Gastrocnemius medialis (tissue), 4 donors: ENCODE data around the gene KCTD3.

Experiments used
- CTCF ChIP-seq, 5 experiments: fragments of 450-650 bp in 3 of 5; fragments of 200-600 bp in 2 of 5; sonication (generic) in 2 of 5; IDR thresholded peaks in 4 of 5; conservative IDR thresholded peaks in 1 of 5; 1 replicate in 4 of 5; 2 replicates in 1 of 5; pipeline ENCODE4 v1.5.1; 2016 to 2019; ENCODE audit warnings: antibody characterized with exemption in 5 of 5, mild to moderate bottlenecking in 3 of 5, moderate library complexity in 3 of 5
- POLR2A ChIP-seq, 2 donors: fragments of 450-650 bp; IDR thresholded peaks; one replicate each; pipeline ENCODE4 v1.6.1; 2017; ENCODE audit warnings: antibody characterized with exemption in 2 of 2, mild to moderate bottlenecking in 2 of 2, moderate library complexity in 2 of 2

DNA sequence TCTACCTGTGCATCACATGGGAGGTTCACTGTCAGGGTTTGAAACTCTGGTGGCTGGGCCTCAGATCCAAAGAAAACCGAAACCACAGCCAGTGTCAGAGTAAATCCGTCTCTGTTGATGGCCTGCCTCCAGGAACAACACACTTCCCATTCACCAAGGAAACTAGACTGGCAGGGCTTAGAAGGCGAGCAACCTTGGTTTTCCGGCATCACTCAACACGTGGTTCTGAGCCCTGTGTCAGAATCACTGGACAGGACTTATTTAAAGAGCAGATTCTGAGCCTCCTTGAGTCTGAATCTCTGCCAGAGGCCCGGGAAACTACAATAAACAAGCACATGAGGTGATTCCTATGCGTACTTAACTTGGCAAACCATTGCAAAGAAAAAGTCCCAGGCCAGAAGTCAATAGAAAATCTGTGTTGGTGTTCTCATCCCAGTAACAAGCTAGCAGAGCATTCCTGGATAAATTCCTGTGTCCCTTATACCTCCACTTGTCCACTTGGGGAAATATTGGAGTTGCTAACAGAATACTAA lies 70.0 kb downstream of the KCTD3 start:
- no peak for TF ChIP-seq CTCF (IDR thresholded peaks at IDR 0.05 in 4 of 5, conservative IDR thresholded peaks at IDR 0.05 in 1 of 5)
- no peak for TF ChIP-seq POLR2A (IDR thresholded peaks at IDR 0.05)
